Subcutaneous adipose tissue (tissue), 4 donors: ENCODE results near the gene INO80B. TPM values are rescaled to one million over a fixed set of nuclear protein-coding genes. Genes with fewer than 3 reads are reported as not detected.

Experiments
- CTCF ChIP-seq: fragments of 450-650 bp; IDR thresholded peaks from one replicate; pipeline ENCODE4 v1.5.1; 2016; ENCODE audit warnings: low read depth, mild to moderate bottlenecking, control low read depth, antibody characterized with exemption, moderate library complexity
- total RNA-seq, 4 donors: library from RNA; depleted of rRNA; stranded (reverse); fragments of >200 nt; gene quantifications; one replicate each; pipeline ENCODE4 v1.1.0, GENCODE V29; 2016

The INO80B gene
- total RNA-seq, result 10 to 100 TPM in 2 of 4 donors, 1 to 10 TPM in 1, under 1 TPM in 1; 0.65 to 29.4 (median 12.4) TPM

- TF ChIP-seq CTCF, result no peak
Observed at GRCh38 chr2:74454654-74455511, at the start of gene INO80B. Gene INO80B (plus strand): TSS chr2:74455087. CDS start chr2:74455117, 30 bp downstream.

GRCh38 chr2:74406035-74406434, 48.9 kb upstream of the INO80B start:
- no peak for TF ChIP-seq CTCF

GRCh38 chr2:74407682-74408081, 47.2 kb upstream of the INO80B start:
- no peak for TF ChIP-seq CTCF

- TF ChIP-seq CTCF, result no peak
Observed at GRCh38 chr2:74413001-74413698, 41.7 kb upstream of the INO80B start.

GRCh38 chr2:74414441-74414840, 40.4 kb upstream of the INO80B start:
- no peak for TF ChIP-seq CTCF

GRCh38 chr2:74414881-74415761, 39.8 kb upstream of the INO80B start:
- no peak for TF ChIP-seq CTCF
